Measurements from ENCODE around the gene ABCB11.

The ABCB11 gene

DNA sequence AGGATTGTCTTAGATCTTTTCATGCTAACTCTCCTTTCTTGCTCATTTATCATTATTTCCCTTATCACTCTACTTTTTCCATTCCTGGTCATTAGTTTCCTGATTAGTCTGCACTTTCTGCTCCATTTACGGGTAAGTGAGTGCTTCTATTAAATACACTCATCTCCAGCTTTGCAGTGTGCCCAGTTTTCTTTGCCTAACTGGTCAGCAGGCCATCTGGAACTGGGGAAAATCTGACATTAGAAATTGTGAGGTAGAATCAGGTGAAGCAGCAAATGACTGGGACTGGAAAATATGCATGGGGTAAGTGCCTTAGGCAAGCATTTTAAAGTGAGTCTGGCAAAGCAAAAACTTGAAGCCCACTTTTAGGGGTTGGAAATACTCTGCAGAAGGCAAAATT is 100.9 kb downstream of the ABCB11 start:
- H3K4me3 ChIP-seq (ENCODE audit: low read depth, low read length) = no peak overlapping the region
- TF ChIP-seq, protein P1, sequence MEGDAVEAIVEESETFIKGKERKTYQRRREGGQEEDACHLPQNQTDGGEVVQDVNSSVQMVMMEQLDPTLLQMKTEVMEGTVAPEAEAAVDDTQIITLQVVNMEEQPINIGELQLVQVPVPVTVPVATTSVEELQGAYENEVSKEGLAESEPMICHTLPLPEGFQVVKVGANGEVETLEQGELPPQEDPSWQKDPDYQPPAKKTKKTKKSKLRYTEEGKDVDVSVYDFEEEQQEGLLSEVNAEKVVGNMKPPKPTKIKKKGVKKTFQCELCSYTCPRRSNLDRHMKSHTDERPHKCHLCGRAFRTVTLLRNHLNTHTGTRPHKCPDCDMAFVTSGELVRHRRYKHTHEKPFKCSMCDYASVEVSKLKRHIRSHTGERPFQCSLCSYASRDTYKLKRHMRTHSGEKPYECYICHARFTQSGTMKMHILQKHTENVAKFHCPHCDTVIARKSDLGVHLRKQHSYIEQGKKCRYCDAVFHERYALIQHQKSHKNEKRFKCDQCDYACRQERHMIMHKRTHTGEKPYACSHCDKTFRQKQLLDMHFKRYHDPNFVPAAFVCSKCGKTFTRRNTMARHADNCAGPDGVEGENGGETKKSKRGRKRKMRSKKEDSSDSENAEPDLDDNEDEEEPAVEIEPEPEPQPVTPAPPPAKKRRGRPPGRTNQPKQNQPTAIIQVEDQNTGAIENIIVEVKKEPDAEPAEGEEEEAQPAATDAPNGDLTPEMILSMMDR (IDR thresholded peaks at IDR 0.05; ENCODE audit: borderline replicate concordance, insufficient read depth, low read depth, low read length) = no peak

- H3K4me3 ChIP-seq (ENCODE audit: low read depth, low read length) = no peak overlapping the region
- TF ChIP-seq, protein P1 (IDR thresholded peaks at IDR 0.05; ENCODE audit: borderline replicate concordance, insufficient read depth, low read depth, low read length) = no peak
Measured at GRCh38 chr2:168929031-168929430, 102.1 kb downstream of the ABCB11 start.

DNA sequence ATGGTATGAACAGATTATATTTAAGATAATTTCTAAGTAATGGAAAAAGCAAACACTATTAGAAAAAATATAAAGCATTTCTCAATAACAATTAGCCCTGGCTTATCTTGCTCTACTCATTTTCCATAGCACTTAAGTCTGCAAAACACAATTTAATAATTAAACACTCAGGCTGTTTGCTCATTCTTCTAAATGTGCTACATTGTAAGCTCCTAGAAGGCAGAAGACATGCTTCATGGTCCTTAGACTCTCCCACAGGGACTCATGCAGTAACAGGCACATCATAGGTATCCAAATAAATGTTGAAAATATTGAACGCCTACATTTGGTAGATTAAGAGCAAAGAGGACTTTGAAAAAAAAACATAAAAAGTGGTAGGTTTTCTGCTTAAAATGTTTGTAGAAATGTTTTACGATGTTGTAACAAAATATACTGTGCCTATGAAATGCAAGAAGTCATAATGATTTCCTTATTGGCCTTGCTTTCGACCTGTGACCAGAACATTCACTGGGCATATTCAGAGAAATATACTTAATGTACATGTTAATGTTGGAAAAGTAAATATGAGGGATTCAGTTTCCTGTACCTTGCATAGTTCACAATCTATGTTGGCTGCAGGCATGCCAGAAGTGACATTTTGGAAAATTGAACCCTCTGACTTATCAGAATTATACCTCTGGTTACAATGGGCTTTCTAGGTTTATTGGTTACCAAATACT is 102.9 kb downstream of the ABCB11 start:
- TF ChIP-seq, protein P1 (IDR thresholded peaks at IDR 0.05; ENCODE audit: borderline replicate concordance, insufficient read depth, low read depth, low read length) = no peak

GRCh38 chr2:168926621-168927386 is 104.3 kb downstream of the ABCB11 start:
- TF ChIP-seq, protein P1 (IDR thresholded peaks at IDR 0.05; ENCODE audit: borderline replicate concordance, insufficient read depth, low read depth, low read length) = no peak
- no peak overlapping the region for H3K4me3 ChIP-seq (ENCODE audit: low read depth, low read length)

More for the DNA sequence above, 102.9 kb downstream of the ABCB11 start:
- H3K4me3 ChIP-seq (ENCODE audit: low read depth, low read length) = no peak overlapping the region

GRCh38 chr2:168920504-168921157 is 110.5 kb downstream of the ABCB11 start:
- TF ChIP-seq, protein P1 (IDR thresholded peaks at IDR 0.05; ENCODE audit: borderline replicate concordance, insufficient read depth, low read depth, low read length) = peak; percentile 26; the same call in 1 of the 2 replicates
- H3K4me3 ChIP-seq (ENCODE audit: low read depth, low read length) = no peak overlapping the region

- TF ChIP-seq, protein P1 (IDR thresholded peaks at IDR 0.05; ENCODE audit: borderline replicate concordance, insufficient read depth, low read depth, low read length) = no peak
- H3K4me3 ChIP-seq (ENCODE audit: low read depth, low read length) = no peak overlapping the region
Measured at GRCh38 chr2:168916331-168916675, 114.8 kb downstream of the ABCB11 start.

Measured in GM12875 (cell line).